Mammary epithelial cell (primary cell): ENCODE data around the gene LIMA1.

Experiments used
- CTCF ChIP-seq, 2 donors: IDR thresholded peaks in 1 of 2; conservative IDR thresholded peaks in 1 of 2; 2 replicates each; pipeline ENCODE4 v1.5.1; 2011 to 2012; ENCODE audit warnings: inconsistent platforms in 2 of 2, low read length in 2 of 2, mild to moderate bottlenecking in 2 of 2, control low read depth in 1 of 2, low read depth in 1 of 2; ENCODE audit not compliant: insufficient read depth in 1 of 2; ENCODE audit errors: extremely low read depth in 1 of 2
- EZH2 ChIP-seq: IDR thresholded peaks from 2 replicates; pipeline ENCODE4 v1.6.1; 2012; ENCODE audit warnings: low read length, inconsistent platforms, borderline replicate concordance

DNA sequence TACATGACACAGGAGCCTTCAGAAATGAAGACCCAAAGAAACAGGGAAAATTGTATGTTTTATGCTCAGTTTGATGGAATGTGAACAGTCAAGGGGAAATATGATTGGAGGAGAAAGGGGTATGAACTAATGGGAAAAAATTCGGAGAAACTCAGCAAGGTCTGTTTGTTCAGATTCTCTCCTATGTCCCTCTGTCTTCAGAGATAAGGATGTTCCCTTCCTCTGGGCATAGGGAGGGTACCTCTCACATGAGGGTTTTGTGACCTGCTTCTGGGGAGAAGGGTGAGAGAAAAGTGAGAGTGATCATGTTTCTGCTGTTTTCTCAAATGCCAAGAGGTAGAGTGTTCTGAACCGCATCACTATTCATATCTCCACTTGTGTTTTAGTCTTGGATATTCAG, 26.6 kb upstream of the LIMA1 start:
- TF ChIP-seq CTCF (conservative IDR thresholded peaks at IDR 0.05 in 1 of 2, IDR thresholded peaks at IDR 0.05 in 1 of 2; ENCODE audit: extremely low read depth in 1 of 2, insufficient read depth in 1 of 2, low read depth in 1 of 2, low read length in 2 of 2) (no peak), EZH2 (no peak)
